Thoracic aorta (tissue), 2 donors: ENCODE data around the gene PRKCZ. TPM values are rescaled to one million over a fixed set of nuclear protein-coding genes. Genes with fewer than 3 reads are reported as not detected.

ENCODE experiments used
- ATAC-seq: fragments of 150-250 bp; one replicate; pipeline ENCODE4 v1.8.0; 2017; ENCODE audit warnings: low read depth; ENCODE audit not compliant: insufficient number of reproducible peaks, low FRiP score
- DNase-seq: peaks from one replicate; pipeline ENCODE4 v3.0.0-alpha.2; 2020; ENCODE audit warnings: low spot score
- H3K27ac ChIP-seq, 2 donors: fragments of 200-600 bp; sonication (generic); 1 replicate in 1 of 2; 2 replicates in 1 of 2; pipeline ENCODE4 v1.5.1; 2016; ENCODE audit warnings: mild to moderate bottlenecking in 2 of 2, moderate library complexity in 2 of 2
- H3K27me3 ChIP-seq: fragments of 200-600 bp; sonication (generic); replicated peaks from 2 replicates; pipeline ENCODE4 v1.6.0; 2016; ENCODE audit warnings: mild to moderate bottlenecking; ENCODE audit not compliant: insufficient read depth
- H3K36me3 ChIP-seq: fragments of 200-600 bp; sonication (generic); one replicate; pipeline ENCODE4 v1.5.1; 2016
- H3K4me1 ChIP-seq, 2 donors: fragments of 200-600 bp; sonication (generic); 1 replicate in 1 of 2; 2 replicates in 1 of 2; pipeline versions ENCODE4 v1.5.1 to v1.6.0; 2016; ENCODE audit warnings: low read depth in 2 of 2, mild to moderate bottlenecking in 1 of 2; ENCODE audit not compliant: control insufficient read depth in 1 of 2
- H3K4me3 ChIP-seq: fragments of 200-600 bp; sonication (generic); 2 replicates; pipeline ENCODE4 v1.5.1; 2016; ENCODE audit warnings: mild to moderate bottlenecking
- H3K9me3 ChIP-seq: fragments of 200-600 bp; sonication (generic); 2 replicates; pipeline ENCODE4 v1.5.1; 2016
- CTCF ChIP-seq: fragments of 200-600 bp; sonication (generic); IDR thresholded peaks from one replicate; pipeline ENCODE4 v1.5.1; 2019; ENCODE audit warnings: antibody characterized with exemption
- total RNA-seq, 2 donors: library from RNA; depleted of rRNA; stranded (reverse); fragments of >200 nt; gene quantifications; one replicate each; pipeline versions ENCODE4 v1.1.0 to v1.2.3, GENCODE V29; 2016

PRKCZ gene
- total RNA-seq, 2 donors from 2014 or later = 0.68 TPM; not detected in 1

GRCh38 chr1:2049225-2049717 lies 940 bp upstream of the PRKCZ start:
- Histone ChIP-seq H3K4me3 (peak overlapping the region; percentile 68), H3K27me3 (no peaks in the 10 kb centered on the region), H3K9me3 (no peaks in the 10 kb centered on the region), H3K27ac (no peak overlapping the region), H3K36me3 (no peaks in the 10 kb centered on the region), H3K4me1 (peaks cover 0 to 19% of the 10 kb centered on the region in 2 donors)
- DNase-seq (no peak), ATAC-seq (no peak)
- TF ChIP-seq CTCF = no peak

- no peak for DNase-seq
- no peak for TF ChIP-seq CTCF
- peaks cover 0 to 8% of the 10 kb centered on the region in 2 donors for H3K4me1 ChIP-seq
- H3K9me3 ChIP-seq = no peaks in the 10 kb centered on the region
- no peaks in the 10 kb centered on the region for H3K36me3 ChIP-seq
- no peaks in the 10 kb centered on the region for H3K27me3 ChIP-seq
- no peak overlapping the region for H3K27ac ChIP-seq
- ATAC-seq = no peak
- peak overlapping the region; percentile 68 for H3K4me3 ChIP-seq
These were observed 216 bp downstream of the PRKCZ start for GRCh38 chr1:2050461-2050792.

GRCh38 chr1:2050793-2051682 lies 827 bp downstream of the PRKCZ start:
- no peak for TF ChIP-seq CTCF
- Histone ChIP-seq H3K4me1 (peaks cover 0 to 8% of the 10 kb centered on the region in 2 donors), H3K4me3 (peak overlapping the region; percentile 68), H3K27ac (no peak overlapping the region), H3K9me3 (no peaks in the 10 kb centered on the region), H3K27me3 (no peaks in the 10 kb centered on the region), H3K36me3 (no peaks in the 10 kb centered on the region)
- no peak for ATAC-seq
- no peak for DNase-seq

GRCh38 chr1:2052054-2052679 lies 2.0 kb downstream of the PRKCZ start:
- Histone ChIP-seq H3K27me3 (no peaks in the 10 kb centered on the region), H3K27ac (no peak overlapping the region), H3K9me3 (no peaks in the 10 kb centered on the region), H3K4me1 (peaks cover 0 to 8% of the 10 kb centered on the region in 2 donors), H3K4me3 (no peak overlapping the region), H3K36me3 (no peaks in the 10 kb centered on the region)
- no peak for DNase-seq
- TF ChIP-seq CTCF = no peak
- no peak for ATAC-seq

GRCh38 chr1:2052756-2053155 lies 2.5 kb downstream of the PRKCZ start:
- ATAC-seq (no peak), DNase-seq (no peak)
- H3K27ac ChIP-seq = no peak overlapping the region
- no peaks in the 10 kb centered on the region for H3K9me3 ChIP-seq
- H3K4me1 ChIP-seq = peaks cover 0 to 8% of the 10 kb centered on the region in 2 donors
- no peak for TF ChIP-seq CTCF
- no peak overlapping the region for H3K4me3 ChIP-seq
- no peaks in the 10 kb centered on the region for H3K27me3 ChIP-seq
- no peaks in the 10 kb centered on the region for H3K36me3 ChIP-seq
